Esophagus muscularis mucosa (tissue), 4 donors: Measurements from ENCODE around the gene LRRC73.

Source experiments
- CTCF ChIP-seq, 3 experiments: fragments of 200-600 bp in 2 of 3; fragments of 450-650 bp in 1 of 3; sonication (generic) in 2 of 3; IDR thresholded peaks; one replicate each; pipeline ENCODE4 v1.5.1; 2017 to 2019; ENCODE audit warnings: antibody characterized with exemption in 3 of 3, mild to moderate bottlenecking in 2 of 3, moderate library complexity in 1 of 3
- EP300 ChIP-seq: sonication (generic); formaldehyde crosslinking; IDR thresholded peaks from one replicate; pipeline ENCODE4 v1.6.1; 2017; ENCODE audit warnings: antibody characterized with exemption
- POLR2A ChIP-seq: fragments of 450-650 bp; IDR thresholded peaks from one replicate; pipeline ENCODE4 v1.6.1; 2017; ENCODE audit warnings: antibody characterized with exemption, moderate library complexity, mild to moderate bottlenecking, low read depth
- POLR2AphosphoS5 ChIP-seq, 2 donors: sonication (generic); formaldehyde crosslinking; IDR thresholded peaks; one replicate each; pipeline ENCODE4 v1.6.1; 2017; ENCODE audit warnings: antibody characterized with exemption in 2 of 2

- no peak for TF ChIP-seq POLR2A
- no peak for TF ChIP-seq CTCF (IDR thresholded peaks at IDR 0.05)
- TF ChIP-seq POLR2AphosphoS5 (IDR thresholded peaks at IDR 0.05) = no peak
- no peak for TF ChIP-seq EP300
These were observed 15.4 kb downstream of the LRRC73 start for GRCh38 chr6:43494766-43495165.
